GM12872 (cell line): ENCODE measurements around the gene LMX1A.

Source experiments
- CTCF ChIP-seq: IDR thresholded peaks from 3 replicates; pipeline ENCODE4 v1.5.1; 2011; ENCODE audit warnings: low read depth, mild to moderate bottlenecking, low read length, moderate library complexity; ENCODE audit not compliant: insufficient read depth

LMX1A gene

GRCh38 chr1:165226326-165226725, 130.2 kb downstream of the LMX1A start:
- TF ChIP-seq CTCF: no peak

- TF ChIP-seq CTCF: no peak
Measured at GRCh38 chr1:165225650-165226049, 130.9 kb downstream of the LMX1A start.

GRCh38 chr1:165225062-165225461, 131.5 kb downstream of the LMX1A start:
- no peak for TF ChIP-seq CTCF

- TF ChIP-seq CTCF: no peak
Measured at GRCh38 chr1:165224504-165224903, 132.0 kb downstream of the LMX1A start.

GRCh38 chr1:165222580-165222979, 133.9 kb downstream of the LMX1A start:
- TF ChIP-seq CTCF: no peak

GRCh38 chr1:165218731-165219130, 137.8 kb downstream of the LMX1A start:
- no peak for TF ChIP-seq CTCF

- TF ChIP-seq CTCF: no peak
Measured at GRCh38 chr1:165217958-165218357, 138.6 kb downstream of the LMX1A start.

GRCh38 chr1:165216254-165216653, 140.3 kb downstream of the LMX1A start:
- no peak for TF ChIP-seq CTCF
